Hypothalamus (tissue), 51 donors: ENCODE measurements around the gene TENT4A.

ENCODE experiments used
- DNase-seq, 51 donors: peaks; one replicate each; lab custom pipeline; 2025; lab: John Stamatoyannopoulos, UW

TENT4A gene

GRCh38 chr5:6788439-6788838 lies 75.2 kb downstream of the TENT4A start:
- no peak for DNase-seq

- DNase-seq = no peak
Observed at GRCh38 chr5:6788956-6789649, 75.9 kb downstream of the TENT4A start.

GRCh38 chr5:6790346-6790865 lies 77.2 kb downstream of the TENT4A start:
- no peak for DNase-seq

GRCh38 chr5:6791031-6791430 lies 77.8 kb downstream of the TENT4A start:
- DNase-seq = no peak

GRCh38 chr5:6792376-6792775 lies 79.1 kb downstream of the TENT4A start:
- no peak for DNase-seq

GRCh38 chr5:6792911-6793471 lies 79.8 kb downstream of the TENT4A start:
- DNase-seq = peak in 2 of 51 donors; percentile 7 to 26

- no peak for DNase-seq
Observed at GRCh38 chr5:6801236-6801635, 88.0 kb downstream of the TENT4A start.

- no peak for DNase-seq
Observed at GRCh38 chr5:6803981-6804550, 90.8 kb downstream of the TENT4A start.

GRCh38 chr5:6804766-6805501 lies 91.7 kb downstream of the TENT4A start:
- DNase-seq = no peak

- no peak for DNase-seq
Observed at GRCh38 chr5:6805841-6806240, 92.6 kb downstream of the TENT4A start.
